Measurements from ENCODE around the gene NBPF19.
A peak's percentile ranks its signal among the peaks of the same experiment; 100 is the strongest.
"Not testable (repeated sequence)": the region's sequence is repeated elsewhere in the genome, so short reads cannot be mapped to it uniquely, and the experiment has no call there.

NBPF19 gene

DNA sequence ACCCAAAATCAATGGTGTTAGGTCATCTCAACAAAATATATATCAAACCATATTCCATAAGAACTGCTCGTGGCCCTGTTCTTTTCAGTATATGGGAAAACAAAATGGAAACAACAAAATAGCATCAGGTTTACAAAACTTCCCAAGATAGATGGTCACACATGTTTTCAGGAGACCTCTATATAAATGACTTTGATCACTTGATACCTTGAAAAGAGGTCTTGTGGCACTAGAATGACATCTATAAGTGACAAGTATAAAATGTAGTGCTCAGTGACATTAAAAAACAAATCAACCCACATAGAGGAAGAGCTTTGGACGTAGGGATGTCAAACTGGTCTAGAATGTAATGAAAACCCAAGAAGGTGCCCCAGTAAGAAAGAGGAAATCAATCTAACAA lies at the start of gene NBPF19:
Gene NBPF19 (plus strand): TSS at position 301 of the 400 bp plus-strand sequence. CDS start 888 bp downstream, outside the sequence.
- not testable (repeated sequence) for DNase-seq (ENCODE audit: low spot score)

- DNase-seq (ENCODE audit: low spot score): not testable (repeated sequence)
Measured at GRCh38 chr1:149428317-149428716, 46.5 kb upstream of the NBPF19 start.

DNA sequence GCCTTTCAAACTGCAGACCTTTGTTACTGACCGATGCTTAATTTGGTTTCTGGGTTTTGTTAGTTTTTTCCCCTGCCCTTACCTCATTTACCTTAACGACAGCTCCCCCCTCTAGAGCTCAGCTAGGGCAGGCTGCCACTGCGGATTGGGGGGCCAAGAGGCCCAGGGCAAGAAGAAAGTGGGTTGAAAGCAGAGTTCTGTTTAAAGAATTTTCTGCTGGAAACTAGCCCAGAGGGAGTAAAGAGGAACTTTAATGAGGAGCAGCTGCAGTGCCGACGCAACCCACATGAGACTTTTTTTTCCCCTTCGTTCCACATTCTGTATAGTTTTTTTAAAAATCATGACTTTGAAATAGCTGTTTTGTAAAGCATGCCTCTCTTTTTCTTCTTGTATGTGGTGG lies 29.4 kb upstream of the NBPF19 start:
- not testable (repeated sequence) for DNase-seq (ENCODE audit: low spot score)

- not testable (repeated sequence) for DNase-seq (ENCODE audit: low spot score)
Measured at GRCh38 chr1:149452196-149452595, 22.6 kb upstream of the NBPF19 start.

- DNase-seq (ENCODE audit: low spot score): not testable (repeated sequence)
Measured at GRCh38 chr1:149452652-149453051, 22.2 kb upstream of the NBPF19 start.

DNA sequence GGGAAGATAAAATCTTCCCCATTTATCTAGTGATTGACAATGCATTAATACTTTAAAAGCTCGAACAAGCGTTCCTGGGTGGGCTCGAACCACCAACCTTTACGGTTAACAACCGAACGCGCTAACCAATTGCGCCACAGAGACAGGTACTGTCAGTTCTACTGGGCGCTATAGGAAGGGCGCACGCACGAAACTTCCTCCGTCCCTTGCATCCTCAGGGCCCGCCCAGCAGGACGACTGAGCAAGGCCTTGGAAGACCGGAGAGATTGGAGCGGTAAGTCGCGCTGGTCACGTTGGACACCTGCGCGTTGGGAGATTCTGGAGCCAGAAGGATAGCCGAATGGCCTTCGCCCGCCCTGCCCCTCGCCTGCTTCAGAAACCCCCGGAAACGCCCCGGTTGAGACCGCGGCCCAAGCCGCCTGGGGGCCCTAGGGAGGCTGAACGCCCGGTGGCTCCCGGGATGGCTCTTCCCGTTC lies 83.5 kb downstream of the NBPF19 start:
- peak; percentile 1 for DNase-seq (ENCODE audit: low spot score)

- not testable (repeated sequence) for DNase-seq (ENCODE audit: low spot score)
Measured at GRCh38 chr1:149561806-149562205, 87.0 kb downstream of the NBPF19 start.

DNA sequence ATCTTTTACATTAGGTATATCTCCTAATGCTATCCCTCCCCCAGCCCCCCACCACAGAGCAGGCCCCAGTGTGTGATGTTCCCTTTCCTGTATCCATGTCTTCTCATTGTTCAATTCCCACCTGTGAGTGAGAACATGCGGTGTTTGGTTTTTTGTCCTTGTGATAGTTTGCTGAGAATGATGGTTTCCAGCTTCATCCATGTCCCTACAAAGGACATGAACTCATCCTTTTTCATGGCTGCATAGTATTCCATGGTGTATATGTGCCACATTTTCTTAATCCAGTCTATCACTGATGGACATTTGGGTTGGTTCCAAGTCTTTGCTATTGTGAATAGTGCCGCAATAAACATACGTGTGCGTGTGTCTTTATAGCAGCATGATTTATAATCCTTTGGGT lies 90.6 kb downstream of the NBPF19 start:
- DNase-seq (ENCODE audit: low spot score): not testable (repeated sequence)

GRCh38 chr1:149572763-149573162 lies 97.9 kb downstream of the NBPF19 start:
- not testable (repeated sequence) for DNase-seq (ENCODE audit: low spot score)

- DNase-seq (ENCODE audit: low spot score): not testable (repeated sequence)
Measured at GRCh38 chr1:149585592-149585991, 110.7 kb downstream of the NBPF19 start.

Data from COLO829 (cell line).